ENCODE measurements around the gene HPGD. TPM values are rescaled to one million over a fixed set of nuclear protein-coding genes. Genes with fewer than 3 reads are reported as not detected.

The HPGD gene
- polyA plus RNA-seq, 3 donors: 60.5 to 81.7 (median 75.3) TPM

DNA sequence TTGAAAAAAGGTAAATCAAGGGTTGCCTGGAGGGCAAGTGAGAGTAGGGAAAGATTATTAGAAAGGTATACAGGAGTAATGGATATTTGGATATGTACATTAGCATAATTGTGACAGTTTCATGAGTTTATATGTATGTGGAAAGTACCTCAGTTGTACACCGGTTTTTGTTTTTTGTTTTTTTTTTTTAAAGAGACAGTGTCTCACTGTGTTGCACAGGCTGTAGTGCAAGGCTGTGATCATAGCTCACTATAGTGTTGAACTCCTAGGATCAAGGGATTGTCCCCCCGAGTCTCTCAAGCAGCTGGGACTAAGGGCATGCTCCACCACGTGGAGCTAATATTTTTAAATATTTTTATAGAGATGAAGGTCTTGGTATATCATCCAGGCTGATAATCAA is 15.3 kb upstream of the HPGD start:
- DNase-seq: no peak

- DNase-seq: no peak
These were observed 12.2 kb upstream of the HPGD start for GRCh38 chr4:174534461-174534860.

DNA sequence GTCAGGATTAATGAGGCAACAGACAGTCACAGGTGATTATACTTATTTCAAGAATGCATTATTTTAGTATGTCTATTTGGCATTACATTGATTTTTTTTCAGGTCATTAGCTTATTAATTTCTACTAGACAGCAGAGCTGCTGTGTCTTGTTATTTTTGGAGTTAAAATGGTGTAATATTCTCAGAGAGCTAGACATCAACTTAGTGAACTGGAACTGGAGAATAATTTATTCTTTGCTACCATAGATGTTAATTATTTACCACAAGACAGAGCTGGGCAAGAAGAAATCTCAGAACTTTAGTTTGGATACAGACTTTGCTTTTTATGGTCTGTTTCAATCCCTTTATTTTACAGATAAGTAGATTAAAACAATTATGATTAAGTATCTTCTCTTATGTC is 10.2 kb upstream of the HPGD start:
- DNase-seq: peak; percentile 23

- no peak for DNase-seq
These were observed 9.2 kb upstream of the HPGD start for GRCh38 chr4:174531486-174531885.

- DNase-seq: no peak
These were observed 5.9 kb upstream of the HPGD start for GRCh38 chr4:174528226-174528625.

GRCh38 chr4:174526731-174527130 is 4.4 kb upstream of the HPGD start:
- no peak for DNase-seq

GRCh38 chr4:174524242-174524641 is 2.0 kb upstream of the HPGD start:
- no peak for DNase-seq

DNA sequence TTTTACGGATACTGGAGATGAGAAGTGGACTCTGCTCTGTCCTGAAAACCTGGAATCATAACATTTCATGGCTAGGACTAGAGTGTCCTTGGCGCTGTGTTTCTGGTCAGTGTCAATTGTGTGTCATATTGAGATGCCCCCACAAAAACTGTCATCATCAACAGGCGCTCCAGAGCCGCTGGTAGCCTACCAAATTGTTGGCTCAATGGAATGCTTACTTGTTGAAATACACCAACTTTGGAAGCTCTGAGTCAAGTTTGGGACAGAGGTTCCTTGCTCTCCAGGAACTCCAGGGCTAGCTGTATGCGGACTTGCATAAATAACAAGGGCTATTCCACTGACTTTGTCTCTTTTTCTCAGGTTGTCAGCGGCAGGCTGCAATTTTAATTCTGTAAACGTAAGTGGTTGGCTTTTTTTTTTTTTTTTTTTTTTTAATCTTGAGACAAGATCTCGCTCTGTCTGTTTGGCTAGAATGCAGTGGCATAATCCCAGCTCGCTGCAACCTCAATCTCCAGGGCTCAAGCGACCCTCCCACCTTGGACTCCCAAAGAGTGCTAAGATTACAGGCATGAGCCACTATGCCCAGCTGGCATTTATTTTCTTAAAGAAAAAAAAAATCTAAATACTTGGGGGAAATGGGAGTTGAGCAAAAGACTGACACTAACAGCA is 871 bp upstream of the HPGD start:
- no peak for DNase-seq

DNA sequence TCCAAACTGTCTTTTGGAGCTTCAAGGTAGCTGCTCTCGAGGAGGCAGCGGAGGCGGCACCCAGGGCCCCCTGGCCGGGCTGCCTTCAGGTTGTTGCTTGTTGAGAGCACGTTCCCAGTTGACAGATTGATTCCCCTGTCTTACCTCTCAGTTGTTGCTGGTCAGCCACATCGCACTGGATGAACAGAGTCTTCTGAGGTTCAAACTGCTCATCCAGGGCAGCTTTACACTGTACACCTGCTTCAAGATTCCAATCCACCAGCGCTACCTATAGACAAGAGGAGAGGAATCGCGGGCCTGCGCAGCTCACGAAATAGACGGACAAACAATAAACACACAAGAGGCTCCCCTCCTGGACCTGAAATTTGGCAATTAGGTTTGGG is 497 bp downstream of the HPGD start:
- peak; percentile 37 for DNase-seq

DNA sequence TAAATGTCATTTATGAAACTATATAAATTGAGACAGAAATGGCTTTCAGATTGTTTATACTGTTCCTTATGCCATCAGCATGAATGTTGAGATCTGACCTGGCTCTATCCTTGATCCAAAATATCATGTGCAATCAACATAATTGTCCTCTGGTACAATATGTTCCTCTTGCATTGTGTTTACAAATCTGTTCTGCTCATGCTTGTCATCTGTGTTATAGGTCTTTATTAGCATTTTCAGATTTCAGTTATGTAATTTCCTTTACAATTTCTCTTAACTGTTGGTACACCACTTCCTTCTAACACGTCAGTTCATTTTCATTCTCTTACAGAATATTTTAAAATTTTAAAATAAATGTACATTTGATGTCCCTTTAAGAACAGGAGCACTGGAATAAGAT is 1.6 kb downstream of the HPGD start:
- no peak for DNase-seq

GRCh38 chr4:174517502-174518445 is 4.5 kb downstream of the HPGD start:
- DNase-seq: no peak

GRCh38 chr4:174516794-174517193 is 5.5 kb downstream of the HPGD start:
- DNase-seq: no peak

DNA sequence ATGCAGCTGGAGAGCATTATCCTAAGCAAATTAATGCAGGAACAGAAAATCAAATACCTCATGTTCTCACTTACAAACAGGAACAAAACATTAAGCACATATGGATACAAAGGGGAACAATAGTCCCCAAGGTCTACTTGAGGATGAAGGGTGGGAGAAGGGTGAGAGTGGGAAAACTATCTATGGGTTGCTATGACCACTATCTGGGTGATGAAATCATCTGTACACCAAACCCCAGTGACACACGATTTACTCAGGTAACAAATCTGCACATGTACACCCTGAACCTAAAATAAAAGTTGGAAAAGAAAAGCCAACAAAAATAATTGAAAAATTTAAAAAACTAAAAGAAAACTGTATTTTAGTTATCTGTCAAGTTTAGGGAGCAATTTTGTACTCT is 5.9 kb downstream of the HPGD start:
- no peak for DNase-seq

GRCh38 chr4:174512745-174513144 is 9.5 kb downstream of the HPGD start:
- no peak for DNase-seq

GRCh38 chr4:174505892-174506291 is 16.4 kb downstream of the HPGD start:
- DNase-seq: no peak

DNA sequence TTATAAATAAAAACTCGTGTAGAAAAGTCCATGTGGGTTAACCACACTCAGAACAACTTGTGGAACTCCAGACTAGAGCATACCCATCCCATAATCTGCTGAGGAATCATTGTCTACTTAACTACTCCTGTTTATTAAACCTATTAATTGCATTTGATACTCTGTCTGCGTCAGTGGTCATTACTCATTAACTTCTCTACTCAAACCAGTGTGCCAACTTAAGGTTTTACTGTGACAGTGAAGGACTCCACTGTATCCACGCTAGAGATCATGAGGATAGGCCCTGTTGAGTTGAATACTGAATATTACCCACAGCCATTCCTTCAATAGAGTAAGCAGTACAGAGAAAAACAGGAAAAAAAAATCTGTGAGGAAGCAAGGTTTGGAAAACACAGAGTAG is 17.3 kb downstream of the HPGD start:
- no peak for DNase-seq

DNA sequence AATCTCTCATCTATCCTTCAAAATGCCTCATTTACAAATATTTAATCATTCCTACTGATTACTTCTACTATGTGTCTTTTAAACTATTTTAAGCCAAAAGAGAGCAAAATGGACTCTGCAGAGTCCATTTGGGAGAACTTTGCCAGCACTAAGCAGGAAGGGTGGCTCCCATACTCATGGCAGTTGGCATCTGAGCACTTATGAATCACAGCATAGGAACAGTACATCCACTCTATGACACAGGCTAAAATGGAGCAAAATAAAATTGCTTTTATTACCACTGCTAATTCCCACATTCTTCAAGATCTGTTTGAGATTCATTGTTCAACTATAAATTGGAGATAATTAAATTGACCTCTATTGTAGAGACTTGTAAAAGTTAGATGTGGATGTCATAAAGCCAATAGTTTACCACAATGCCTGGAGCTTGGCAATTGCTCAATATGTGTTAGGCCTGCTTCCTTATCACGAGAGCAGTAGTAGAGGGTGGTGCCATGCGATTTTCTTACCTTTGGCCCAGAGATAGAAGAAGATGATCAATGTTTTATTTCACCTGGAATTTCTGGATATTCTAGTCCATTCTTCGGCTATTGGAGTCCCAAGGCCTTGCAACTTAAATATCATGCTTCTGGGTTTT is 19.1 kb downstream of the HPGD start:
- DNase-seq: no peak

- no peak for DNase-seq
These were observed 25.5 kb downstream of the HPGD start for GRCh38 chr4:174496631-174497432.

DNA sequence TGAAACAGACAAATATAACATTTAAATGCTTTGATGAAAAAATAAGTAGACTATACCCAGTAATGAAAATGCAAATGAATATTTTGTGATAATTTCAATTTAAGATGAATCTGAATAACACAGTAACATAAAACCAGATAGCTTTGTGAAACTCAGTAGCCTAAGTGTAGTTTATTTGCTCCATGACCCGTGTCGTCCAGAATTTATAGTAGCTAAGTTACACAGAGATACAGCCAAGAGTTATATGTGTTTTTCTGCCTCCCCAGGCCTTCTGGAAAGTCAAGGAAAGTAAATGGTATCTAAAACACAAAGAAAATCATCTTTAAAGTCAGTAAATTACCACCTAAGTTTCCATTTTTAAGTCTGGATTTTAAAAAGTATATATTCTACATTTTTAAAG is 26.7 kb downstream of the HPGD start:
- DNase-seq: peak; percentile 22

- DNase-seq: peak; percentile 9
These were observed 27.6 kb downstream of the HPGD start for GRCh38 chr4:174494726-174495125.

DNA sequence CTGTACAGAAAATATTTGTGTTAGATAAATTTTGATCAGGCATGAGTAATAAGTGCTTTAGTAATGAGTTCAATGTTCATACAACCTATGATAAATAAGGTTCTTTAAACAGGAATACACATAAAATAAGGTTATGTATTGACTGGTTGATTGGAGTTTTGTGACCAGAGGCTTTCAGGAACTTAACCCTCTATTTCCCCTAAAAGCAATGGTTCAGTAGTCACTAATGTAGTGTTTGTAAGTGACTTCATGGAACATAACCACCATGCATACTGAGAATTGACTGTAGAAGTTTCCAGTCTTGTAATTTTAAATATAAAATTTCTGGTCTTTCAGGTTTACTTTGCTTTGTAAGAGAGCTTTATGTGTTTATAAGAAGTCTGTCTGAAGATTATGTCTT is 28.1 kb downstream of the HPGD start:
- no peak for DNase-seq

- DNase-seq: no peak
These were observed 31.8 kb downstream of the HPGD start for GRCh38 chr4:174490451-174490961.

Data from renal pelvis (tissue), 4 donors.